K562 (cell line): ENCODE results near the gene ZNF622. TPM values are rescaled to one million over a fixed set of nuclear protein-coding genes. Genes with fewer than 3 reads are reported as not detected.

Experiments used
- RAD21 ChIP-seq, 2 experiments: fragments of 250-450 bp in 1 of 2; fragments of 450-650 bp in 1 of 2; sonication (Bioruptor Pico) in 1 of 2; formaldehyde crosslinking in 1 of 2; IDR thresholded peaks in 1 of 2; conservative IDR thresholded peaks in 1 of 2; 2 replicates each; pipeline versions ENCODE4 v1.4.0 to v1.8.0; 2020 to 2022; ENCODE audit warnings: mild to moderate bottlenecking in 2 of 2, moderate library complexity in 1 of 2
- RBM34 ChIP-seq: fragments of 200-400 bp; formaldehyde crosslinking; IDR thresholded peaks from 2 replicates; pipeline ENCODE4 v1.6.1; 2018; ENCODE audit warnings: low read length, borderline replicate concordance; ENCODE audit not compliant: insufficient read depth
- TAF9B ChIP-seq: fragments of 450-650 bp; IDR thresholded peaks from 2 replicates; pipeline ENCODE4 v1.6.1; 2018; ENCODE audit warnings: mild to moderate bottlenecking; ENCODE audit not compliant: partially characterized antibody
- polyA plus RNA-seq, 8 experiments: library from polyadenylated mRNA; depleted of rRNA in 4 of 8; stranded (reverse) in 5 of 8; unstranded in 3 of 8; fragments of >200 nt; fragmentation: Nextera tagmentation in 2 of 8; fragmentation: Illumina TruSeq in 1 of 8; extraction: Ambion mirVana in 2 of 8; extraction: Trizol in 1 of 8; gene quantifications; 2 replicates each; pipeline versions ENCODE4 v1.2.1 to v1.2.3, GENCODE V29; 2011 to 2014; ENCODE audit warnings: inconsistent platforms in 1 of 8, missing spikeins in 1 of 8
- total RNA-seq, 7 experiments: library from RNA; depleted of rRNA in 6 of 7; stranded (reverse); fragments of >200 nt in 6 of 7; fragmentation: Illumina TruSeq in 2 of 7; extraction: Trizol in 2 of 7; gene quantifications; 2 replicates each; pipeline versions ENCODE4 v1.2.1 to v1.2.3, GENCODE V29; 2011 to 2021; ENCODE audit warnings: low replicate concordance in 1 of 7
- TF ChIP-seq, protein P1 (sequence below): fragments of 450-650 bp; IDR thresholded peaks from 2 replicates; pipeline ENCODE4 v1.6.1; 2016; ENCODE audit warnings: mild to moderate bottlenecking, moderate library complexity
- TF ChIP-seq, protein P2 (sequence below): fragments of 250-450 bp; sonication (Bioruptor Pico); IDR thresholded peaks from 2 replicates; pipeline ENCODE4 v1.8.0; 2021; ENCODE audit warnings: moderate library complexity, mild to moderate bottlenecking, inconsistent platforms
- TF ChIP-seq, protein P3 (sequence below), 2 experiments: fragments of 450-650 bp; formaldehyde crosslinking in 1 of 2; IDR thresholded peaks; 2 replicates each; pipeline versions ENCODE4 v1.4.0 to v1.6.1; 2014 to 2020; ENCODE audit warnings: mild to moderate bottlenecking in 2 of 2, borderline replicate concordance in 1 of 2, low read depth in 1 of 2

Gene ZNF622
- total and polyA plus RNA-seq, 9 of the 15 experiments (the other 6 are each of a cell fraction or from before 2014, with no cell fraction given) = 9.6 to 51.5 (median 32.3) TPM

DNA sequence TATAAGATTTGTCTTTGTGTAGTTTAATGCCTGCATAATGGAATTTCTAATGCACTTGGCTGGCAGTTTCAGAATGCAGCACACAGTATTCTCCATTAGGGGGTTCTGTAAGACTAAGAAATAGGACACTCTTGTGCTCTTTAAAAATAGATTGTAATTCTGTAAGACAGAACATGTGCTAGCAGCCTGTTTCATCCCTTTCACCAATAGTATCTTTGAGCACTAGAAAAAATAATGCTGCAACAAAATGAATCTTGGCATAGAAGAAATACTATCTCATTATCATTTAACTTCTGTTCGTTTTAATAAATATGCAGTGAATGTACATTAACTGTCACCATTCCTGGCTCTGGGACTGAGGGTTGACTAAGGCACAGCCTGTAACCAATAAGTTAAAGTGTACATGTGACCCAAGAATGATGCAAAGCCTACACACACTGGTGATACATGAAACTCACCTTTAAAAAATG is 23.8 kb upstream of the ZNF622 start (continued):
- TF ChIP-seq, protein P1, sequence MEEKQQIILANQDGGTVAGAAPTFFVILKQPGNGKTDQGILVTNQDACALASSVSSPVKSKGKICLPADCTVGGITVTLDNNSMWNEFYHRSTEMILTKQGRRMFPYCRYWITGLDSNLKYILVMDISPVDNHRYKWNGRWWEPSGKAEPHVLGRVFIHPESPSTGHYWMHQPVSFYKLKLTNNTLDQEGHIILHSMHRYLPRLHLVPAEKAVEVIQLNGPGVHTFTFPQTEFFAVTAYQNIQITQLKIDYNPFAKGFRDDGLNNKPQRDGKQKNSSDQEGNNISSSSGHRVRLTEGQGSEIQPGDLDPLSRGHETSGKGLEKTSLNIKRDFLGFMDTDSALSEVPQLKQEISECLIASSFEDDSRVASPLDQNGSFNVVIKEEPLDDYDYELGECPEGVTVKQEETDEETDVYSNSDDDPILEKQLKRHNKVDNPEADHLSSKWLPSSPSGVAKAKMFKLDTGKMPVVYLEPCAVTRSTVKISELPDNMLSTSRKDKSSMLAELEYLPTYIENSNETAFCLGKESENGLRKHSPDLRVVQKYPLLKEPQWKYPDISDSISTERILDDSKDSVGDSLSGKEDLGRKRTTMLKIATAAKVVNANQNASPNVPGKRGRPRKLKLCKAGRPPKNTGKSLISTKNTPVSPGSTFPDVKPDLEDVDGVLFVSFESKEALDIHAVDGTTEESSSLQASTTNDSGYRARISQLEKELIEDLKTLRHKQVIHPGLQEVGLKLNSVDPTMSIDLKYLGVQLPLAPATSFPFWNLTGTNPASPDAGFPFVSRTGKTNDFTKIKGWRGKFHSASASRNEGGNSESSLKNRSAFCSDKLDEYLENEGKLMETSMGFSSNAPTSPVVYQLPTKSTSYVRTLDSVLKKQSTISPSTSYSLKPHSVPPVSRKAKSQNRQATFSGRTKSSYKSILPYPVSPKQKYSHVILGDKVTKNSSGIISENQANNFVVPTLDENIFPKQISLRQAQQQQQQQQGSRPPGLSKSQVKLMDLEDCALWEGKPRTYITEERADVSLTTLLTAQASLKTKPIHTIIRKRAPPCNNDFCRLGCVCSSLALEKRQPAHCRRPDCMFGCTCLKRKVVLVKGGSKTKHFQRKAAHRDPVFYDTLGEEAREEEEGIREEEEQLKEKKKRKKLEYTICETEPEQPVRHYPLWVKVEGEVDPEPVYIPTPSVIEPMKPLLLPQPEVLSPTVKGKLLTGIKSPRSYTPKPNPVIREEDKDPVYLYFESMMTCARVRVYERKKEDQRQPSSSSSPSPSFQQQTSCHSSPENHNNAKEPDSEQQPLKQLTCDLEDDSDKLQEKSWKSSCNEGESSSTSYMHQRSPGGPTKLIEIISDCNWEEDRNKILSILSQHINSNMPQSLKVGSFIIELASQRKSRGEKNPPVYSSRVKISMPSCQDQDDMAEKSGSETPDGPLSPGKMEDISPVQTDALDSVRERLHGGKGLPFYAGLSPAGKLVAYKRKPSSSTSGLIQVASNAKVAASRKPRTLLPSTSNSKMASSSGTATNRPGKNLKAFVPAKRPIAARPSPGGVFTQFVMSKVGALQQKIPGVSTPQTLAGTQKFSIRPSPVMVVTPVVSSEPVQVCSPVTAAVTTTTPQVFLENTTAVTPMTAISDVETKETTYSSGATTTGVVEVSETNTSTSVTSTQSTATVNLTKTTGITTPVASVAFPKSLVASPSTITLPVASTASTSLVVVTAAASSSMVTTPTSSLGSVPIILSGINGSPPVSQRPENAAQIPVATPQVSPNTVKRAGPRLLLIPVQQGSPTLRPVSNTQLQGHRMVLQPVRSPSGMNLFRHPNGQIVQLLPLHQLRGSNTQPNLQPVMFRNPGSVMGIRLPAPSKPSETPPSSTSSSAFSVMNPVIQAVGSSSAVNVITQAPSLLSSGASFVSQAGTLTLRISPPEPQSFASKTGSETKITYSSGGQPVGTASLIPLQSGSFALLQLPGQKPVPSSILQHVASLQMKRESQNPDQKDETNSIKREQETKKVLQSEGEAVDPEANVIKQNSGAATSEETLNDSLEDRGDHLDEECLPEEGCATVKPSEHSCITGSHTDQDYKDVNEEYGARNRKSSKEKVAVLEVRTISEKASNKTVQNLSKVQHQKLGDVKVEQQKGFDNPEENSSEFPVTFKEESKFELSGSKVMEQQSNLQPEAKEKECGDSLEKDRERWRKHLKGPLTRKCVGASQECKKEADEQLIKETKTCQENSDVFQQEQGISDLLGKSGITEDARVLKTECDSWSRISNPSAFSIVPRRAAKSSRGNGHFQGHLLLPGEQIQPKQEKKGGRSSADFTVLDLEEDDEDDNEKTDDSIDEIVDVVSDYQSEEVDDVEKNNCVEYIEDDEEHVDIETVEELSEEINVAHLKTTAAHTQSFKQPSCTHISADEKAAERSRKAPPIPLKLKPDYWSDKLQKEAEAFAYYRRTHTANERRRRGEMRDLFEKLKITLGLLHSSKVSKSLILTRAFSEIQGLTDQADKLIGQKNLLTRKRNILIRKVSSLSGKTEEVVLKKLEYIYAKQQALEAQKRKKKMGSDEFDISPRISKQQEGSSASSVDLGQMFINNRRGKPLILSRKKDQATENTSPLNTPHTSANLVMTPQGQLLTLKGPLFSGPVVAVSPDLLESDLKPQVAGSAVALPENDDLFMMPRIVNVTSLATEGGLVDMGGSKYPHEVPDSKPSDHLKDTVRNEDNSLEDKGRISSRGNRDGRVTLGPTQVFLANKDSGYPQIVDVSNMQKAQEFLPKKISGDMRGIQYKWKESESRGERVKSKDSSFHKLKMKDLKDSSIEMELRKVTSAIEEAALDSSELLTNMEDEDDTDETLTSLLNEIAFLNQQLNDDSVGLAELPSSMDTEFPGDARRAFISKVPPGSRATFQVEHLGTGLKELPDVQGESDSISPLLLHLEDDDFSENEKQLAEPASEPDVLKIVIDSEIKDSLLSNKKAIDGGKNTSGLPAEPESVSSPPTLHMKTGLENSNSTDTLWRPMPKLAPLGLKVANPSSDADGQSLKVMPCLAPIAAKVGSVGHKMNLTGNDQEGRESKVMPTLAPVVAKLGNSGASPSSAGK = no peak
- TF ChIP-seq RBM34 = no peak
- TF ChIP-seq, protein P2, sequence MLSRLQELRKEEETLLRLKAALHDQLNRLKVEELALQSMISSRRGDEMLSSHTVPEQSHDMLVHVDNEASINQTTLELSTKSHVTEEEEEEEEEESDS = no peak
- TF ChIP-seq TAF9B = no peak
- TF ChIP-seq, protein P3, sequence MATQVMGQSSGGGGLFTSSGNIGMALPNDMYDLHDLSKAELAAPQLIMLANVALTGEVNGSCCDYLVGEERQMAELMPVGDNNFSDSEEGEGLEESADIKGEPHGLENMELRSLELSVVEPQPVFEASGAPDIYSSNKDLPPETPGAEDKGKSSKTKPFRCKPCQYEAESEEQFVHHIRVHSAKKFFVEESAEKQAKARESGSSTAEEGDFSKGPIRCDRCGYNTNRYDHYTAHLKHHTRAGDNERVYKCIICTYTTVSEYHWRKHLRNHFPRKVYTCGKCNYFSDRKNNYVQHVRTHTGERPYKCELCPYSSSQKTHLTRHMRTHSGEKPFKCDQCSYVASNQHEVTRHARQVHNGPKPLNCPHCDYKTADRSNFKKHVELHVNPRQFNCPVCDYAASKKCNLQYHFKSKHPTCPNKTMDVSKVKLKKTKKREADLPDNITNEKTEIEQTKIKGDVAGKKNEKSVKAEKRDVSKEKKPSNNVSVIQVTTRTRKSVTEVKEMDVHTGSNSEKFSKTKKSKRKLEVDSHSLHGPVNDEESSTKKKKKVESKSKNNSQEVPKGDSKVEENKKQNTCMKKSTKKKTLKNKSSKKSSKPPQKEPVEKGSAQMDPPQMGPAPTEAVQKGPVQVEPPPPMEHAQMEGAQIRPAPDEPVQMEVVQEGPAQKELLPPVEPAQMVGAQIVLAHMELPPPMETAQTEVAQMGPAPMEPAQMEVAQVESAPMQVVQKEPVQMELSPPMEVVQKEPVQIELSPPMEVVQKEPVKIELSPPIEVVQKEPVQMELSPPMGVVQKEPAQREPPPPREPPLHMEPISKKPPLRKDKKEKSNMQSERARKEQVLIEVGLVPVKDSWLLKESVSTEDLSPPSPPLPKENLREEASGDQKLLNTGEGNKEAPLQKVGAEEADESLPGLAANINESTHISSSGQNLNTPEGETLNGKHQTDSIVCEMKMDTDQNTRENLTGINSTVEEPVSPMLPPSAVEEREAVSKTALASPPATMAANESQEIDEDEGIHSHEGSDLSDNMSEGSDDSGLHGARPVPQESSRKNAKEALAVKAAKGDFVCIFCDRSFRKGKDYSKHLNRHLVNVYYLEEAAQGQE (IDR thresholded peaks at IDR 0.05; ENCODE audit: borderline replicate concordance) = peak; percentile 57; the same call in 1 of the 2 replicates
- TF ChIP-seq, protein P3 (CRISPR knock-in tag; IDR thresholded peaks at IDR 0.05; ENCODE audit: low read depth) = no peak
- peak; percentile 93 to 95 for TF ChIP-seq RAD21 (CRISPR knock-in tag; conservative IDR thresholded peaks at IDR 0.05 in 1 of 2, IDR thresholded peaks at IDR 0.05 in 1 of 2)
